ENCODE measurements around the gene MEIS2.

The MEIS2 gene

DNA sequence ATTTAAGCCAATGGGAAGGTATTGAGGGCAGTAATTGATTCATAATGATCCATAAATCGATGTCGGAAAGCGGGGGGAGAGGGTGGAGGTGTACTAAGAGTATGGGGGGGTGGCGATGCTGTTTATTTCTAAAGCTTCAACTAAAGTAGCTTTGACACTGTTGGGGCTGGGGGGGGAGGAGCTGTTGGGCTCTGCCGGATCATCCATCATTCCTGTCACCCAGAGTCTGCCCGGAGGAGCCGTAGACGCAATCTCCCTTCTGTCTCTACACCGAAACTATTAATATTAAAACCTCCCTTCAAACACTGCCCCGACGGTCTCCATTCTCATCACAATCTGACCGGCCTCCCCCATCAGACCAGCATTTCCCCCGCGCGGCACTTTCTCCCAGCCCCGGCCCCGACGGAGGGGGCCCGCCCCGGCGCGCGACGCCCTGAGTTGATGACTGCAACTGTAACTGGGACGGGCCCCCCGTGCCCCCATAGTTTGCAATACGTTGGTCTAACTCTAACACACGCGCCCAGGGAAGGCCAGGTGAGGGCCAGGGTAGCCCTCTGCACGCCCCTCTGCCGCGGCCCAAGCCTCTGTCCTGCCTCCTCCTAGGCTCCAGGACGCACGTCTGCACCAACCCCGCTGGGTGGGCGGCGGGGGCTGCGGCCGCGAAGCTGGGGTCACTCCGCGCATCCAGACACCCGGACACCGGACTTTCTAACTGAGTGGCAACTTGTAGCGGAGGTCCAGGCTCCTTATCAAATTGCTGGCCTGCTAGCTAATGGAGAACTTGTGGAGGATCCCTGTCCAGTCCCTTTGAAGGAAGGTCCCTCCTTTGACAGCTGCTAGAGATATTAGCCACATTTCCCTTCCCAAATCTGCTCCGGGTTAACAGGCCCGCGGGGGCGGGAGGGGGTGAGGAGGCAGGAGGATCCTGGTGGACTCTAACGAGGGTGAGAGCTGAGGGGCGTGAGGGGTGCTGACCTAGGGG is 212.0 kb downstream of the MEIS2 start:
- DNase-seq = no peak

DNA sequence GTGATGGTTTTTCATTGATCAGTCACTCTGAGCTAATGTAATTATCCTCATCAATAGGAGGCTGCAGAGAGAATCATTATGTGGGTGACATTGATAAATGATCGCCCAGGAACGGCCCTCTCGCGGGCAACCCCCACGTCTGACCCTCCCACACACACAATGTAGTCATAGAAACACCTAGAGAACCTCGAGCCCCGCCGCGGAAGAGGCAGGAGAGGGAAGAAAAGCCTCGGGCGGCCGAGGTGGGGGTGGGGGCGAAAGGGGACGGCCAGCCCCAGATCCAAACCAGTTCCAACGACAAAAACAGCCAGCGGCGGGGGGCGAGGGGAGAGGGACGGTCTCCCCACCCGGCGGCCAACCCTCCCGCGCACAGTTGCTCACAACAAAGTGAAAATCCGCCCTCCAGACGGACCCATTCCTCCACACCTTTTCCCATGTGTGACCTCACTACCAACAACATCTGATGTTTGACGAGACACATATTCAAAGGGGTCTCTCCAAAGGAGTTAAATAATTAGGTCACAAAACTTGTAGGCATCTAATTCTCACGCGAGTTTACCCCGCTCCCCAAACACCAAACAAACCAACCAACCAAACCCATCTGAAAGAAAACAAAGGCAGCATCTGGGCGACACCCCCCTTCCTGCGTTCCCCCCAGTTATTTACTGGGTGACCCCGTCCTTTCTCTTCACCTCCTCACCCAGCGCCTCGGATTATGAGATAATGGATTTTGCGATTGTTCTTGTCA is 213.0 kb downstream of the MEIS2 start:
- no peak for DNase-seq

DNA sequence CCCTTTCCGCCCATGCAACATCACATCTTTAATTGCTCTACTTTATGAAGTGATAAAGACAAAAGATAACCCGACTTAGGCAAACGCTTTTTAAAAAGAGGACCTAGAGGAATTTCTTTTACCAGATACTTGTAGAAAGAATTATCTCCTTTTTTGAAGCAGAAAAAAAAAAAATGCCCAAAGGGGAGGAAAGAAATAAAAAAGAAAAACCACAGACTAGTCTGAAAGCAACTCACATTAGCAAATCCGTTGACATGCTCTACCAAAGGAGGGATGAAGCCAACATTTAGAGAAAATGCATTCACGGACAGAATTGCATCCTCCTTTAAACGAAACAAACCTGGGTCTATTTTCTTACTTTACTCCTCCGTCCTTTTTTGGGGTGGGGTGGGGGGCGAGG is 213.6 kb downstream of the MEIS2 start:
- no peak for DNase-seq

- no peak for DNase-seq
These were observed 214.2 kb downstream of the MEIS2 start for GRCh38 chr15:36886191-36886590.

GRCh38 chr15:36885771-36886170 is 214.6 kb downstream of the MEIS2 start:
- no peak for DNase-seq

DNA sequence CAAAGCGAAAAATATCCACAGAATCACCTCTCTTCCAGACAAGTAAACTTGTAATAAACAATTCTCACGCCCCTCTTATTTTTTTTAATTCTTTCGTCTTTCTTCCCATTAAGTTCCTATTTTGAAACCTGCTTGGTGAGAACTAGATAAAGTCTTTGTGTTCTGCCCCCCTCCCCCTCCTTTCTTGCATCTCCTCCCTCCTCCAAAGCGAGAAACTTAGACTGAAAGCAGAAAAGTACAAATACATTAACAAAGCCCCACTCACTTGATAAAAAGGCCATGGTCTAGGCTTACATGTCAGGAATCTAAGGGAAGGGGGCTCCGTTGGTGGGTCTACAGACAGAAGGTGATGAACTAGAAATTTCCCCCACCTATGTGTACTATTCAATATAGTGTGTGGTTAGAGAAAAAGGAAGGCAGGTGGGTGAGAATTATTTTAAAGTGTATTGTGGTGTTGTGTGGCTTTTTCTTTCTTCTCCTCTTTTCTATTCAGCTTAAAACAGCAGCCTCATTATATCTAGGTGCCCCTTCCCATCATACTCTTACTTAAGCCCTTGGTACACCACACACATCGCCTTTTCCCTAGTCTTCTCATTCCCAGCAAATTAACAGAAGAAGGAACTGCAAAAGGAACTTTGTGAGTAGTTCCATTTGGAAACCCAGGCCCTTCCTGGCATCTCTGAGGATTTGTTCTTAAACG is 215.3 kb downstream of the MEIS2 start:
- DNase-seq = no peak

- no peak for DNase-seq
These were observed 215.9 kb downstream of the MEIS2 start for GRCh38 chr15:36884518-36884875.

DNA sequence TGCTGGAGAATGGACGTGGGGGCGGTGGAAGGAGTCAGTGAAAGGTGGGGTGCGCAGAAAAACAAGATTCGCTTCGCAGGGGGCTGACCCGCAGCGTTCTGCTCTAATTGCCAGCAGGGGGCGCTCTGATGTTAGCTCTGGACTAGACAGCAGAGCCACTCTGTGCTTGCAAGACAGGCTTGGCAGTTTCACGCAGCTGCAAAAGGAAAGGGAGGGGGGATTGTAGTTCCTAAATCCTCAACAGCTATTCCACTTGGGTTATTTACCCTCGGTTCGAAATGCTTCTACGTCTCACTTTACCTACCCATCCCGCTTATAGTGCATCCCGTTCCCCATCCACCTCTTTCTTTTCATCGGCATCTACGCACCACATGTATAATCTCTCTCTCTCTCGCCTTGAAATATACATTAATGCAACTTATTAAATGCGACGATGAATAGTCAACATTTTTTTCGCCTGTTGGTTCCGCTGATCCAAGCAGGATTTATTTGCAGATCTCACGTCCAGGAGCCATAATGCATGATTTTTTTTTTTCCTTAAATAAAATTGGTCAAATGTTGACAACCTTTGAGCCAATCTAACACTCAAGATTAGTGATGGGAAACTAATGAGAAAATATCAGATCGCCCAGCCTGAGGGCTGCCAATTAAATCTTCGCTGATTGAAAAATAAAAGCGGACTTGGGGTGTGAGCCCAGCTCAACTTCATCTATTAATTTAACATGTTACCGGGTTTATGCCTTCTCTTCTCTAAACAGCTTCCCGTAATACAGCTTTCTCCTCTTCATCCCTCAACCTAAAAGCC is 216.4 kb downstream of the MEIS2 start:
- DNase-seq = peak; percentile 54

DNA sequence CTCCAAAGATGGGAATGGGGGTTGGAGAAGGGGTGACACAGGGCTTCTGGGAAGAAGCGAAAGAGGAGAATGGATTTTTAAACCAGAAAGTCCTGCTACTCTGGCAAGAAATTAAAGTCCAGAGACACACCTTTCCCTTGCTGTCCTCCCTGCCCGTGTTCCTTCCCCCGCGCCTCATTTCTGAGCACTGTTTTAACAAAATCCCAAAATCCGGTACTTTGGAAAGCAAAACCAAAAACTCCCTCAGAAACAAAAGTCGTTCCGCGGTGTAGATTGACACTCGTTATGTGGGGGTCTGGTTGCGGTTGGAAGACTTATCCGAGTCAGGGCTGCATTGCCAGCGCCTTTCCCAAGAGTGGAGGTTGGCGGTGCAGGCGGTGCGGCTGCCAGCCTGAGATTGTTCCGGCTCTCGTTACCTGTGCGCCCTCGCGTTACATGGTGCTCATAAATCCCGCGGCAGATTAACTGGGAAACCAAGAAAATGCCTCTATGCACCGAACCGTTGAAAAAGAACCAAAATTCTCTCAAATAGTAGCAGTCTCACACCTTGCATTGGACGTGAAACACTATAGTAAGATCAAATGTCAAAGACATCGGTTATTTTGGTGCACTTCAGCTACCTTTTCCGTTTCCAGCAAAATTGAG is 217.7 kb downstream of the MEIS2 start:
- no peak for DNase-seq

- no peak for DNase-seq
These were observed 218.3 kb downstream of the MEIS2 start for GRCh38 chr15:36882056-36882455.

DNA sequence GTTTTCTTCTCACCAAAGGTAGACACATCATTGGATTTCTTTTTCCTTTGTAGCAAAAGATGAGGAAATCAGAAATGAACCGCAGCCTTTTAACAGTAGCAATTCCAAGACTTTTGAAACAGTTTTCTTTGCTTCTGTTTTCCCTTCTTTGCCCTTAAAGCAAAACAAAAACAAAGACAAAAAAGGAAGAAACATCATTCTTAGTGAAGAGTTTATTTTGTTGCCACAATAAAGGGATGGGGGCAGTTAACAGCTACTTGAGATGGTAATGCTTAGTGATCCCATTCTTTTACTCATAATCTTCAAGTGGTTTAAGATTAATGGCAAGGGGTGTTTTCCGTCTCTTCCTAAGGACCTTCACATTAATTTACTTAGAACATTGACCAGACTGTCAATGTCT is 218.8 kb downstream of the MEIS2 start:
- no peak for DNase-seq

- no peak for DNase-seq
These were observed 219.4 kb downstream of the MEIS2 start for GRCh38 chr15:36880913-36881460.

DNA sequence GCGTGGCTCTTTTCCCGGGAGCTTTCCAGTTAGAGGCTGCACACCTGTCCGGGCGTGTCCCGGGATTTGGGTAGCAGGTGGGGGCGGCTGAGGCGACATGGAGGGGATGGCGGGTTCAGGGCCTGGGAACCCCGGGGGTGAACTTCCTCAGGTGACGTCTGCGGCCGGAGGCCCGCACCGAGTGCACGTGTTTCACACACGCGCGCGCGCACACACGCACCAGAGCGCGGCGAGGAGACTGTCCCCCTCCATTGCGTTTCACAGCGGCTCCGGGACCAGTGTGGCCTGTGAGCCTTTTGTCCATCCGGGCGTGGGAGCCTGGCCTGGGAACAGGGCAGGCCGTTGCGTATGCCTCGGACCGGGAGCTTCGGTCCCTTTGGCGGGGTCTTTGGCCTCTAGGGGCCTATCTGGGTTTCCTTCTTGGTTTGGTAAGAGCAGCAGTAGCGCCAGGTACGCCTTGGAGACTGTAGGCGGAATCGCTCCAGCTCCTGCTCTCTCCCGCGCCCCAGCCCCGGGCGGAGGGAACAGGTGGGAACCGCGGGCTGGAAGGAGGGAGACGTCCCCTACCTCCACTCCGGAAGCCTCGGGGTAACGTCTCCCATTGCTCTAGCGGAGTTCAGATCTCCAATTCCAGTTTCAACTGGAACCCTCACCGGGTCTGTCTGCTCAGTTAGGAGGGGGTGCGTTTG is 220.0 kb downstream of the MEIS2 start:
- no peak for DNase-seq

GRCh38 chr15:36879568-36880222 is 220.7 kb downstream of the MEIS2 start:
- no peak for DNase-seq

DNA sequence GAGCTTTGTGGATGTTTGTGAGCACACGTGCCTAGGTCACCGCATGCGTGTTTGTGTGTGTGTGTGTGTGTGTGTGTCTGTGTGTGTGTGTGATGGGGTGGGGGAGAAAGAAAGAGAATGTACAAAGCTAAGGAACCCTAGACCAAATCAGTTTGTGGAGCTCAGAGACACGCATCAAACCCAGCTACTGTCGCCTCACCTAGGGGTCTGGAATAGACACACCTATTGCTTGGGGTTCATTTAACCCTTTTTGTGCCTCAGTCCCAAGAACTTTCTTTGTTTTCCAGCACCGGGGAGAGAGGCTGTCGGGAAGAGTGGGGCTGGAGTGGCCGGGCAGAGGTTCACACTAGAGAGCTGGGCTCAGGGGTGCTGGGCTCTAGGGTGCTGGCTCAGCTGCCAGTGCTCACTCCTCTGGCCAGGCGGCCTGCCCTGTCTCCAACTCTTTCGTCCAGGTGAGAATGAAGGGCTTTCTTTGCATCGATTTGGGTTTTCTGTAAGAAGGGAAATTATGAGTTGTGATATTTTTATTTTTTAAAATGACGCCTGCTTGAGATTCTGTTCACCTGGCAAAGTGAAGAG is 221.6 kb downstream of the MEIS2 start:
- no peak for DNase-seq

- DNase-seq = no peak
These were observed 222.3 kb downstream of the MEIS2 start for GRCh38 chr15:36877796-36878683.

DNA sequence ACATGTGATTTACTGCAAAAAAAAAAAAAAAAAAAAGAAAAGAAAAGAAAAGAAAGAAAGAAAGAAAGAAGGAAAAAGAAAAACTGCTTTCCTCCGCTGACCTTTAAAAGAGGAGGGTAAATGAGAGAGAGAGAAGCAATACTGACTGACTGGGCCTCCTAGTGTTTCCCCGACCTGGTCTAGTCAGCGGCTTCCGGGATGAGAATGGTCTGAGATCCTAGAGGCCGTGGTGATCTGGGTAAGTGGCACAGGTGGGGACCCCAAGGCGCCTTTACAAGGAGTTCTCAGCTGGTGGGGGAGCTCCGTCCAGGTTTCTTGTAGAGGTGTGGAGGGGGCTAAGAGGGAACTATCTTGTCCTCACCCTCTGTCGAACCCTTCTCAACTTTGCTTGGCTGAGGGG is 223.1 kb downstream of the MEIS2 start:
- no peak for DNase-seq

- no peak for DNase-seq
These were observed 224.5 kb downstream of the MEIS2 start for GRCh38 chr15:36875740-36876334.

DNA sequence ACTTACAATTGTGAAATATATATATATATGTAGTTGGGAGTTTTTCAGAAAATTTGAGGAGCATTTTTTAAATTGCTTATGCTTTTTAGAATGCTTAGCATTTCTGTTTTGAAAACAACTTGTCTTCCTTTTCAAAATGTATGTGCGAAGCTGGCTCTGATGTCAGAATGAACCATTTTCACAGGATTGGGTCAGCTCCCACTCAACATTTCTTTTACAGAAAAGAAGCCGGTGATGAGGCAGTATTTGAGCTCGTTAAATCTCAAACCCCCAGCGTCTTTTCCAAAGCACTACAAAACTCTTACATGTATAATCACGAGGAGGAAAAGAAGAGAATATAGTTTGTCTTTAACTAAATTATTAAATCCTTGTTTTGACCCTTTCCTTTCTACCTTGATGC is 225.4 kb downstream of the MEIS2 start:
- no peak for DNase-seq

Data from stimulated activated CD4-positive, alpha-beta T cell treated with anti-CD3 and anti-CD28 coated beads, Interleukin-4, amount 100 ng/mL, for 24 hours (primary cell).